Activated CD8-positive, alpha-beta memory T cell treated with anti-CD3 and anti-CD28 coated beads, Interleukin-2, amount 50 U/mL, for 48 hours (primary cell): ENCODE data around the gene AGAP3.
A peak's percentile ranks its signal among the peaks of the same experiment; 100 is the strongest.
"Not testable (repeated sequence)": the region's sequence is repeated elsewhere in the genome, so short reads cannot be mapped to it uniquely, and the experiment has no call there.

Experiments
- DNase-seq: peaks from one replicate; pipeline ENCODE4 v3.0.0-alpha.2; 2020

AGAP3 gene

GRCh38 chr7:151085691-151086620 lies at the start of gene AGAP3:
Gene AGAP3, plus strand, starts transcription at chr7:151086475. Its CDS starts 267 bp downstream, at chr7:151086742.
- peak; percentile 69 for DNase-seq

- DNase-seq, result peak; percentile 89
Observed at GRCh38 chr7:151038951-151039849, 47.1 kb upstream of the AGAP3 start.

GRCh38 chr7:151039850-151040548 lies 46.3 kb upstream of the AGAP3 start:
- DNase-seq, result no peak

- DNase-seq, result no peak
Observed at GRCh38 chr7:151040616-151041375, 45.5 kb upstream of the AGAP3 start.

GRCh38 chr7:151043449-151043848 lies 42.8 kb upstream of the AGAP3 start:
- not testable (repeated sequence) for DNase-seq

- no peak for DNase-seq
Observed at GRCh38 chr7:151043959-151044358, 42.3 kb upstream of the AGAP3 start.

- DNase-seq, result no peak
Observed at GRCh38 chr7:151045262-151045661, 41.0 kb upstream of the AGAP3 start.

GRCh38 chr7:151045967-151046366 lies 40.3 kb upstream of the AGAP3 start:
- DNase-seq, result no peak

GRCh38 chr7:151046603-151047573 lies 39.4 kb upstream of the AGAP3 start:
- no peak for DNase-seq

- DNase-seq, result no peak
Observed at GRCh38 chr7:151047976-151048815, 38.1 kb upstream of the AGAP3 start, which contains the start of gene ASIC3. Gene ASIC3, plus strand, starts transcription at chr7:151048531. Its CDS starts 355 bp downstream, at chr7:151048886.

GRCh38 chr7:151048911-151049463 lies 37.3 kb upstream of the AGAP3 start:
- no peak for DNase-seq

- DNase-seq, result peak; percentile 72
Observed at GRCh38 chr7:151051108-151051507, 35.2 kb upstream of the AGAP3 start.

GRCh38 chr7:151053096-151053495 lies 33.2 kb upstream of the AGAP3 start:
- DNase-seq, result no peak

- no peak for DNase-seq
Observed at GRCh38 chr7:151053751-151054150, 32.5 kb upstream of the AGAP3 start.

GRCh38 chr7:151056283-151056665 lies 30.0 kb upstream of the AGAP3 start:
- DNase-seq, result no peak

- DNase-seq, result no peak
Observed at GRCh38 chr7:151056666-151057505, 29.4 kb upstream of the AGAP3 start.

- peak; percentile 68 for DNase-seq
Observed at GRCh38 chr7:151057506-151057988, 28.7 kb upstream of the AGAP3 start, which contains the start of gene CDK5. Gene CDK5, minus strand, starts transcription at chr7:151057897. Its CDS starts 49 bp downstream, at chr7:151057848.
